ENCODE data around the gene SUN2. TPM values are rescaled to one million over a fixed set of nuclear protein-coding genes. Genes with fewer than 3 reads are reported as not detected.

Gene SUN2
- total RNA-seq, 4 donors from 2014 or later, result 94.2 to 307 (median 191) TPM

- H3K4me1 ChIP-seq, result peaks cover 0 to 18% (median 10%) of the 10 kb centered on the region in 3 donors
- intact Hi-C loops (cut with DNase I), result no loop called here
- no peak for TF ChIP-seq POLR2A (IDR thresholded peaks at IDR 0.05)
- no peak for TF ChIP-seq CTCF (IDR thresholded peaks at IDR 0.05)
- no peaks in the 10 kb centered on the region for H3K36me3 ChIP-seq
- DNase-seq, result no peak
- H3K4me3 ChIP-seq, result no peak overlapping the region
- peaks cover 0 to 40% (median 0%) of the 10 kb centered on the region in 4 donors for H3K27me3 ChIP-seq
- no peaks in the 10 kb centered on the region for H3K9me3 ChIP-seq
- no peak overlapping the region for H3K27ac ChIP-seq
- WGBS, 2 donors, result 68 to 74% methylated on average over 12 of the region's 12 CpGs
Measured at GRCh38 chr22:38796262-38796957, 40.6 kb upstream of the SUN2 start.

GRCh38 chr22:38795569-38795968 is 39.8 kb upstream of the SUN2 start:
- H3K4me3 ChIP-seq, result no peak overlapping the region
- DNase-seq, result no peak
- intact Hi-C loops (cut with DNase I), result no loop called here
- TF ChIP-seq POLR2A (IDR thresholded peaks at IDR 0.05), result no peak
- no peak for TF ChIP-seq CTCF (IDR thresholded peaks at IDR 0.05)
- WGBS, 2 donors, result 68 to 71% methylated on average over 4 of the region's 4 CpGs
- no peak overlapping the region for H3K27ac ChIP-seq
- H3K9me3 ChIP-seq, result no peaks in the 10 kb centered on the region
- H3K4me1 ChIP-seq, result peaks cover 0 to 18% (median 10%) of the 10 kb centered on the region in 3 donors
- H3K36me3 ChIP-seq, result peaks cover 0 to 3% (median 0%) of the 10 kb centered on the region in 3 donors
- peaks cover 0 to 33% (median 0%) of the 10 kb centered on the region in 4 donors for H3K27me3 ChIP-seq

GRCh38 chr22:38793721-38794466 is 38.1 kb upstream of the SUN2 start, which contains the start of gene DNAL4:
Gene DNAL4 (minus strand): TSS chr22:38794143. CDS start chr22:38782731, 11,412 bp downstream.
- intact Hi-C loops (cut with DNase I), result no loop called here
- peak within 1 kb of the TSS; percentile 72 to 94 (median 84) for H3K4me3 ChIP-seq
- H3K4me1 ChIP-seq, result peaks cover 0 to 22% (median 10%) of the 10 kb centered on the region in 3 donors
- WGBS, 2 donors, result 0 to 1% methylated on average over 18 to 30 of the region's 47 CpGs
- peak; percentile 72 for DNase-seq
- H3K27me3 ChIP-seq, result peaks cover 0 to 23% (median 0%) of the 10 kb centered on the region in 4 donors
- TF ChIP-seq POLR2A (IDR thresholded peaks at IDR 0.05) (peak in 1 of 4 donors; percentile 47), CTCF (IDR thresholded peaks at IDR 0.05) (no peak)
- H3K36me3 ChIP-seq, result peaks cover 0 to 17% (median 2%) of the 10 kb centered on the region in 3 donors
- peak within 1 kb of the TSS; percentile 86 to 90 (median 87) for H3K27ac ChIP-seq
- no peaks in the 10 kb centered on the region for H3K9me3 ChIP-seq

GRCh38 chr22:38793317-38793716 is 37.5 kb upstream of the SUN2 start:
- H3K36me3 ChIP-seq, result peaks cover 0 to 17% (median 2%) of the 10 kb centered on the region in 3 donors
- H3K4me3 ChIP-seq, result peak overlapping the region; percentile 72 to 94 (median 84)
- no peaks in the 10 kb centered on the region for H3K9me3 ChIP-seq
- intact Hi-C loops (cut with DNase I), result no loop called here
- TF ChIP-seq CTCF (IDR thresholded peaks at IDR 0.05) (no peak), POLR2A (IDR thresholded peaks at IDR 0.05) (no peak)
- H3K27me3 ChIP-seq, result peaks cover 0 to 19% (median 0%) of the 10 kb centered on the region in 4 donors
- peaks cover 0 to 27% (median 10%) of the 10 kb centered on the region in 3 donors for H3K4me1 ChIP-seq
- 22 to 27% methylated on average over 7 to 9 of the region's 9 CpGs for WGBS, 2 donors
- peak overlapping the region; percentile 86 to 90 (median 87) for H3K27ac ChIP-seq
- DNase-seq, result no peak

Measured in esophagus squamous epithelium (tissue), 5 donors.